Measurements from ENCODE around the gene LCN12.

LCN12 gene

GRCh38 chr9:136951541-136952320 lies at the start of gene LCN12:
Gene LCN12, plus strand, starts transcription at chr9:136952273. Its CDS starts 55 bp downstream, at chr9:136952328.
- no peak for DNase-seq

GRCh38 chr9:136903041-136903554 lies 49.0 kb upstream of the LCN12 start:
- DNase-seq = no peak

- no peak for DNase-seq
Observed at GRCh38 chr9:136906266-136906665, 45.8 kb upstream of the LCN12 start.

GRCh38 chr9:136907011-136907914 lies 44.8 kb upstream of the LCN12 start:
- no peak for DNase-seq

- no peak for DNase-seq
Observed at GRCh38 chr9:136910197-136910900, 41.7 kb upstream of the LCN12 start.

- no peak for DNase-seq
Observed at GRCh38 chr9:136910901-136911245, 41.2 kb upstream of the LCN12 start.

- no peak for DNase-seq
Observed at GRCh38 chr9:136913701-136914438, 38.2 kb upstream of the LCN12 start.

GRCh38 chr9:136915632-136916329 lies 36.3 kb upstream of the LCN12 start:
- DNase-seq = no peak

GRCh38 chr9:136916330-136917184 lies 35.5 kb upstream of the LCN12 start:
- DNase-seq = peak; percentile 49

GRCh38 chr9:136917902-136918301 lies 34.2 kb upstream of the LCN12 start:
- no peak for DNase-seq

GRCh38 chr9:136920069-136920468 lies 32.0 kb upstream of the LCN12 start:
- DNase-seq = no peak

GRCh38 chr9:136920734-136921231 lies 31.3 kb upstream of the LCN12 start:
- DNase-seq = no peak

GRCh38 chr9:136921307-136921706 lies 30.8 kb upstream of the LCN12 start:
- no peak for DNase-seq

GRCh38 chr9:136921718-136922117 lies 30.4 kb upstream of the LCN12 start:
- no peak for DNase-seq

- DNase-seq = no peak
Observed at GRCh38 chr9:136922540-136922939, 29.5 kb upstream of the LCN12 start.

- no peak for DNase-seq
Observed at GRCh38 chr9:136923881-136924280, 28.2 kb upstream of the LCN12 start.

- DNase-seq = no peak
Observed at GRCh38 chr9:136925414-136926153, 26.5 kb upstream of the LCN12 start.

GRCh38 chr9:136926154-136926704 lies 25.8 kb upstream of the LCN12 start:
- DNase-seq = no peak

- no peak for DNase-seq
Observed at GRCh38 chr9:136926749-136927148, 25.3 kb upstream of the LCN12 start.
